SU-DHL-6 (cell line): ENCODE measurements around the gene VEGFB.

Experiments used
- EZH2phosphoT487 ChIP-seq: fragments of 200-600 bp; sonication (generic), shearing (Covaris generic); conservative IDR thresholded peaks from 2 replicates; pipeline ENCODE4 v1.6.1; 2018; ENCODE audit warnings: mild to moderate bottlenecking, antibody characterized with exemption, low read length, moderate library complexity, mixed read lengths
- TF ChIP-seq, protein P1 (sequence below): fragments of 200-600 bp; sonication (generic); IDR thresholded peaks from one replicate; pipeline ENCODE4 v1.5.1; 2017; ENCODE audit warnings: antibody characterized with exemption, mild to moderate bottlenecking, low read length, moderate library complexity; ENCODE audit not compliant: insufficient read depth, poor library complexity, severe bottlenecking

GRCh38 chr11:64244107-64244506 lies 9.7 kb downstream of the VEGFB start:
- TF ChIP-seq, protein P1, sequence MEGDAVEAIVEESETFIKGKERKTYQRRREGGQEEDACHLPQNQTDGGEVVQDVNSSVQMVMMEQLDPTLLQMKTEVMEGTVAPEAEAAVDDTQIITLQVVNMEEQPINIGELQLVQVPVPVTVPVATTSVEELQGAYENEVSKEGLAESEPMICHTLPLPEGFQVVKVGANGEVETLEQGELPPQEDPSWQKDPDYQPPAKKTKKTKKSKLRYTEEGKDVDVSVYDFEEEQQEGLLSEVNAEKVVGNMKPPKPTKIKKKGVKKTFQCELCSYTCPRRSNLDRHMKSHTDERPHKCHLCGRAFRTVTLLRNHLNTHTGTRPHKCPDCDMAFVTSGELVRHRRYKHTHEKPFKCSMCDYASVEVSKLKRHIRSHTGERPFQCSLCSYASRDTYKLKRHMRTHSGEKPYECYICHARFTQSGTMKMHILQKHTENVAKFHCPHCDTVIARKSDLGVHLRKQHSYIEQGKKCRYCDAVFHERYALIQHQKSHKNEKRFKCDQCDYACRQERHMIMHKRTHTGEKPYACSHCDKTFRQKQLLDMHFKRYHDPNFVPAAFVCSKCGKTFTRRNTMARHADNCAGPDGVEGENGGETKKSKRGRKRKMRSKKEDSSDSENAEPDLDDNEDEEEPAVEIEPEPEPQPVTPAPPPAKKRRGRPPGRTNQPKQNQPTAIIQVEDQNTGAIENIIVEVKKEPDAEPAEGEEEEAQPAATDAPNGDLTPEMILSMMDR = no peak
- TF ChIP-seq EZH2phosphoT487 = no peak
